ENCODE measurements around the gene CORO1C. TPM values are rescaled to one million over a fixed set of nuclear protein-coding genes. Genes with fewer than 3 reads are reported as not detected.

Gene CORO1C
- total and polyA plus RNA-seq, 9 of the 15 experiments (the other 6 are each of a cell fraction or from before 2014, with no cell fraction given): 55.2 to 280 (median 150) TPM

GRCh38 chr12:108721824-108722223, 9.5 kb downstream of the CORO1C start (continued):
- TF ChIP-seq ZNF407 (IDR thresholded peaks at IDR 0.05; ENCODE audit: low read depth): no peak
- peak; percentile 56 for TF ChIP-seq ZNF316 (IDR thresholded peaks at IDR 0.05)
- no peak for TF ChIP-seq AFF1 (IDR thresholded peaks at IDR 0.05; ENCODE audit: low read depth in 1 of 2, partially characterized antibody in 2 of 2)
- 0 out of 2 replicates have a peak, but pooled peaks have one; percentile 21 for TF ChIP-seq PML (IDR thresholded peaks at IDR 0.05; ENCODE audit: low read length)
- TF ChIP-seq SMAD4 (CRISPR knock-in tag; conservative IDR thresholded peaks at IDR 0.05): 0 out of 2 replicates have a peak, but pooled peaks have one; percentile 5
- TF ChIP-seq PKNOX1 (IDR thresholded peaks at IDR 0.05): peak; percentile 81
- TF ChIP-seq C11orf30 (IDR thresholded peaks at IDR 0.05; ENCODE audit: low read depth): peak; percentile 24; the same call in 1 of the 2 replicates
- TF ChIP-seq CBFA2T3 (IDR thresholded peaks at IDR 0.05): peak; percentile 43; the same call in 1 of the 2 replicates
- no peak for TF ChIP-seq NR2C2 (CRISPR knock-in tag; IDR thresholded peaks at IDR 0.05)
- peak; percentile 14; the same call in 1 of the 2 replicates for TF ChIP-seq NR2C2 (tag; IDR thresholded peaks at IDR 0.05)
- 0 out of 2 replicates have a peak, but pooled peaks have one; percentile 30 for TF ChIP-seq TEAD4 (IDR thresholded peaks at IDR 0.05; ENCODE audit: low read length)
- no peak for TF ChIP-seq TEAD4 (CRISPR knock-in tag; IDR thresholded peaks at IDR 0.05; ENCODE audit: borderline replicate concordance)
